H54 (cell line): ENCODE results near the gene ENO2.

Source experiments
- DNase-seq: peaks from one replicate; pipeline ENCODE4 v3.0.0; 2011; ENCODE audit warnings: low spot score, mixed read lengths; ENCODE audit not compliant: insufficient read length
- FAIRE-seq: peaks from 3 replicates; lab custom pipeline; 2011; peaks lifted over from hg19 to GRCh38; lab: Jason Lieb, UNC
- POLR2A ChIP-seq: IDR thresholded peaks from 2 replicates; pipeline ENCODE4 v1.6.1; 2011; ENCODE audit warnings: low read depth, mild to moderate bottlenecking, low read length

Gene ENO2

DNA sequence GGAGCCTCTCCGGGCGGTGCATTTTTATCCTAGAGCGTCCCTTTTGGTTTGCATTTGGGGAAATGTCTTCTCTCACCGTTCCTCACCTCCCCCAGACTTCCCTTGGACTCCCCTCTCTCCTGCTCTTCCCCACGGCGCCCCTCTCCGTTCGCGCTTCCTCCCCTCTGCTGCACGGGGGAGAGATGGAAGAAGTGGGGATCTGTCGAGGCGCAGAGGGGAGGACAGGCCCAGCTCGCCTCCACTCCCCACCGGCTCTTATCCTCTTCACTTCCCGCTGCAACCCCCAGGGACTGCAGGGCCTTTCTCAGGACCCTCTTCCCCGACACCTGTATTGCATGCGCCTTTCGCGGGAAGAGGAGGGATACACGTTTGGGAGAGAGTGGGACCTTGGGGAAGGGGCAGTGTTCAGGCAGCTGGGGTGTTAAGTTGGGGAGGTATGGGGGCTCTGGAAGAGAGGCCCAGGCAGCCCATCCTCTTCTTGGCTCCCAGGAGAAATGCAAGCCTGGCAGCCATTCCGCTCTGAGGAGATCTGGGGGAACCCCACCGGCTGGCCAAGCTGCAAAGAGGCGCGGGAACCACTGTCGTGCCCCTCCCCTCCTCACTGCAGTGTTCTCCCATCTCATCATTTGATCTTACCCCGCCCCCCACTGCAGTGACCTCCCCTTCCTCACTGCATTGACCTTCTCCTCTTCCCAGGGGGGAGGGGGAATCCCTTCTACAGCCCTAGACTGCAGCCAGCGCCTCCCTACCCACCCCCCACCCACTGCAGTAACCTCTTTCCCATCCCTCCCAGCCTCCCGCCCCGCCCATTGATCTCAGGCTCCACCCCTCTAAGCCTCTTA, 788 bp downstream of the ENO2 start:
- FAIRE-seq (no peak), DNase-seq (no peak)
- TF ChIP-seq POLR2A = no peak

DNA sequence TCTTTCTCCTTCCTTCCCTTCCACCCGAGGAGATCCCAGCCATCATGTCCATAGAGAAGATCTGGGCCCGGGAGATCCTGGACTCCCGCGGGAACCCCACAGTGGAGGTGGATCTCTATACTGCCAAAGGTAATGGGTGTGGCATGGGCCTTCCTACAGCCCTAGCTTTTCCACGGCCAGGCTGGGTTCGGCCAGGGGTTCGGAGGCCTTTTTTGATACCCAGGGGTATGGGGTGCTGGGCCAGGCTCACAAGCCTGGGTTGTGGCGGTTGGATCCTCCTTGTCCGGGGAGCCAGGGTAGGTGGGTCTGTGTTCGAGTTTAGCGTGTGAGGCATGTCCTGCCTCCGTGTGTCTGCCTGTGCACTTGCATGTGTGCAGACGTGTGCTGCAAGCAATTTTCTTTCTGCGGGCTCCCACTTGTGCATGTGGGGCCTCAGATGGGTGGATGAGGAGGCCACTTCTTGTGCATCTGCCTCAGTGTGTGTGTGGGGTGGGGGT, 1.5 kb downstream of the ENO2 start:
- no peak for DNase-seq
- no peak for TF ChIP-seq POLR2A
- no peak for FAIRE-seq

DNA sequence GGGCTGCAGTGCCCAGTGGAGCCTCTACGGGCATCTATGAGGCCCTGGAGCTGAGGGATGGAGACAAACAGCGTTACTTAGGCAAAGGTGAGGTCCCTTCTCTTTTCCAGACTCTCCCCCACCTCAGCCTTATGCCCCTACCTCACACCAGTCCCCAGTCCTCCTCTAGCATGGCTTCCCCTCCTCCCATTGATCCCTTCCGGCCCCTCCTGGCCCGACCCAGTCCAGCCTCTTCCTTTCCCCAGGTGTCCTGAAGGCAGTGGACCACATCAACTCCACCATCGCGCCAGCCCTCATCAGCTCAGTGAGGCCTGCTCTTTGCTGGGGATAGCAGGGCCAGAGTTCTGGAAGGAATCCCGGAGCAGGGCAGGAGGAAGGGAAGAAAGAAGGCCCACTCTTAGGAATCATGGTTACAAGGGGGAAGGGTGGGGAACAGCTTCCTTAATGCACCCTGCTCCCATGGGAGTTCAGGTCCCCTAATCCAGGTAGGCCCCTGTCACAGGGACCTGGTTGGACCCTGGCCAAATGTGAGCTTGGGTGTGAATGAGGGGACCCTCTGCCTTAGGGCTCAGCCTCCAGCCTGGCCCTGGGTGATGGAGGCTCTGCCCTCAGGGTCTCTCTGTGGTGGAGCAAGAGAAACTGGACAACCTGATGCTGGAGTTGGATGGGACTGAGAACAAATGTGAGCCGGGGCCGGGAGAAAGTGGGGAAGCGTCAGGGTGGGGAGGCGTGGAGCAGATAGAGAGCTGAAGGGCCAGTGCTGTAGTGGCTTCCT, 2.2 kb downstream of the ENO2 start:
- DNase-seq (no peak), FAIRE-seq (no peak)
- TF ChIP-seq POLR2A = no peak

DNA sequence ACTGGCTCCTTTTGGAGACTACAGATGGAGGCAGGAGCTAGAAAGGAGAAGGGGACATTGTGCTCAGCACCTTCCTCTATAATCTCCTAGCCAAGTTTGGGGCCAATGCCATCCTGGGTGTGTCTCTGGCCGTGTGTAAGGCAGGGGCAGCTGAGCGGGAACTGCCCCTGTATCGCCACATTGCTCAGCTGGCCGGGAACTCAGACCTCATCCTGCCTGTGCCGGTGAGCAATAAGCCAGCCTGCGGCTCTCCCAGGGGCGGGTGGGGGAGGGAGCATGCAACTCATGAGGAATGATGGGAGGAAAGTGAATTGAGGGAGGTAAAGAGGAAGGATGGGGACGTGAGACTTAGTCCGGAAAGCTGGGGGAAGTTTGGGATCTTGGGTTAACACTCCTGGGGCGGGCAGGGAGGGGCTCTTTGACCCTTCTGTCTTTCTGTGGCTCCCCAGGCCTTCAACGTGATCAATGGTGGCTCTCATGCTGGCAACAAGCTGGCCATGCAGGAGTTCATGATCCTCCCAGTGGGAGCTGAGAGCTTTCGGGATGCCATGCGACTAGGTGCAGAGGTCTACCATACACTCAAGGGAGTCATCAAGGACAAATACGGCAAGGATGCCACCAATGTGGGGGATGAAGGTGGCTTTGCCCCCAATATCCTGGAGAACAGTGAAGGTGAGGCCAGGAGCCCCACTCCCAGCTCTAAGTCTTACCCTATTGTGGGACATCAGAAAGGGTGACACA, 3.3 kb downstream of the ENO2 start:
- DNase-seq (no peak), FAIRE-seq (no peak)
- no peak for TF ChIP-seq POLR2A

DNA sequence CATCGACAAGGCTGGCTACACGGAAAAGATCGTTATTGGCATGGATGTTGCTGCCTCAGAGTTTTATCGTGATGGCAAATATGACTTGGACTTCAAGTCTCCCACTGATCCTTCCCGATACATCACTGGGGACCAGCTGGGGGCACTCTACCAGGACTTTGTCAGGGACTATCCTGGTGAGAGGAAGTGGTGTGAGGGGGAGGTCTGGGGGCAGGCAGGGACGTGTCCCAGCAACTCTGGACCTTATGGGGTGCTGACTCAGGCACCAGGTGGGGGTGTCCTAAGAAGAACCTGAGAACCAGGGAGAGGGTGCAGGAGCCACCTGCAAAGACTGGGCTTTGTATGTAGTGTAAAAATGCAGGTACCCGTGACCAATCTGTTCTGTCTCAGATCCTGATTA, 5.2 kb downstream of the ENO2 start:
- no peak for TF ChIP-seq POLR2A
- DNase-seq (no peak), FAIRE-seq (no peak)

DNA sequence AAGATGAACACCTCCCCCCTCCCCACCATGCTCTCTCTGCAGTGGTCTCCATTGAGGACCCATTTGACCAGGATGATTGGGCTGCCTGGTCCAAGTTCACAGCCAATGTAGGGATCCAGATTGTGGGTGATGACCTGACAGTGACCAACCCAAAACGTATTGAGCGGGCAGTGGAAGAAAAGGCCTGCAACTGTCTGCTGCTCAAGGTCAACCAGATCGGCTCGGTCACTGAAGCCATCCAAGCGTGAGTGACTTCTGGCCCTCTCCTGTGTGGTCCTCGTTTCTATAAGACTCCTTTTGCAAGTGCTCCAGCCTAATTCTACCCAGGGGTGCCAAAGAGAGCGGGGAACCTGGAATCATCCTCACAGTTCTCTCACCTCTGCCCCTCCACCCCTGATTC, 7.2 kb downstream of the ENO2 start:
- FAIRE-seq = no peak
- DNase-seq = no peak
- TF ChIP-seq POLR2A = no peak

DNA sequence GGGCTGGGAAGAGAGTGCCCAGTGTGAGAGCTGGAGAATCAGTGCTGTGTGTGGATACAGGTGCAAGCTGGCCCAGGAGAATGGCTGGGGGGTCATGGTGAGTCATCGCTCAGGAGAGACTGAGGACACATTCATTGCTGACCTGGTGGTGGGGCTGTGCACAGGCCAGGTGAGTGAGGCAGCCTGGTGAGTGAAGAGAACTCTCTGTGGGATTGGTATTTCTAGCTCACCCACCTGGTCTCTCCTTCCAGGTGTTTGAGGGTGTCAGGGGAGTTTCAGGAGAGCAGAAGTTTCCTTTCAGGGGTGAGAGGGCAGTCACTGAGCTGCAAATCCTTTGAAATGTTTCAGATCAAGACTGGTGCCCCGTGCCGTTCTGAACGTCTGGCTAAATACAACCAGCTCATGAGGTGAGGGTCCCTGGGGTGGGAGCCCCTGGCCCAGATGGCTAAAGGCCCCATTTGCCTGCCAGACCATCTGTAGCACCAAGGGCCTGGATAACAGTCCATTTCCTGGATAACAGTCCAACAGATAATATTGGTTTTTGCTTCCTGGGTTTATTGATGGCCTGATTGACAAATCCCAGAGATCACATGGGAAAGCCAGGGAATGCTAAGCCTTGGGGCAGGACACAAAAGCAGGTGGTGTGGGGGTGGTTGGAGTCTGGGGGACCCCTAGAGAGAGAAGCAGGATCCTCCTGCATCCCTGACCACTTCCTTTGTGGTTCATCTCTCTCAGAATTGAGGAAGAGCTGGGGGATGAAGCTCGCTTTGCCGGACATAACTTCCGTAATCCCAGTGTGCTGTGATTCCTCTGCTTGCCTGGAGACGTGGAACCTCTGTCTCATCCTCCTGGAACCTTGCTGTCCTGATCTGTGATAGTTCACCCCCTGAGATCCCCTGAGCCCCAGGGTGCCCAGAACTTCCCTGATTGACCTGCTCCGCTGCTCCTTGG, 7.9 kb downstream of the ENO2 start:
- DNase-seq (no peak), FAIRE-seq (no peak)
- TF ChIP-seq POLR2A = no peak

DNA sequence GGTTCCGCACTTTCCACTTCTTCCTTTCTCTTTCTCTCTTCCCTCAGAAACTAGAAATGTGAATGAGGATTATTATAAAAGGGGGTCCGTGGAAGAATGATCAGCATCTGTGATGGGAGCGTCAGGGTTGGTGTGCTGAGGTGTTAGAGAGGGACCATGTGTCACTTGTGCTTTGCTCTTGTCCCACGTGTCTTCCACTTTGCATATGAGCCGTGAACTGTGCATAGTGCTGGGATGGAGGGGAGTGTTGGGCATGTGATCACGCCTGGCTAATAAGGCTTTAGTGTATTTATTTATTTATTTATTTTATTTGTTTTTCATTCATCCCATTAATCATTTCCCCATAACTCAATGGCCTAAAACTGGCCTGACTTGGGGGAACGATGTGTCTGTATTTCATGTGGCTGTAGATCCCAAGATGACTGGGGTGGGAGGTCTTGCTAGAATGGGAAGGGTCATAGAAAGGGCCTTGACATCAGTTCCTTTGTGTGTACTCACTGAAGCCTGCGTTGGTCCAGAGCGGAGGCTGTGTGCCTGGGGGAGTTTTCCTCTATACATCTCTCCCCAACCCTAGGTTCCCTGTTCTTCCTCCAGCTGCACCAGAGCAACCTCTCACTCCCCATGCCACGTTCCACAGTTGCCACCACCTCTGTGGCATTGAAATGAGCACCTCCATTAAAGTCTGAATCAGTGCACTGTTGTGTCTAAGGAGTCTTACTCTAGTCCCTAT, 8.8 kb downstream of the ENO2 start:
- TF ChIP-seq POLR2A = no peak
- FAIRE-seq = no peak

DNA sequence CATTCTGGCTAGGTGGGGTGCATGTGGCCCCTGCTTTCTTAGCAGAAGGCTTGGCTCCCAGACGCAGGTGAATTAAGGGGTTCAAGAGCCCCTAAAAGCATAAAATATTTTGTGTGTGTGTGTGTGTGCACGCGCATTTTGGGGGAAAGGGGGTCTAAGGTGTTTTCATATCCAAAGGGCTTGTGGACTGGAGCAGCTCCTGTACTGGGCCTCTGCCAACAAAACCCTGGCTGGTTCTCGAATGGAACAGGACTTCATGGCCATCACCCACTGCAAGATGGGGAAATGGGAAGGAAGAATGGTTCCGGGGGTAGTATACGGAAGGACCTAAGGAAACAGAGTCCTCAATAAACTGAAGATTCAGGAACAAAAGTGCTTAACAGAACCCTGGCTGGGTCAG, 9.5 kb downstream of the ENO2 start:
- DNase-seq (no peak), FAIRE-seq (no peak)
- TF ChIP-seq POLR2A = no peak

More for the DNA sequence above, 8.8 kb downstream of the ENO2 start:
- DNase-seq = no peak

DNA sequence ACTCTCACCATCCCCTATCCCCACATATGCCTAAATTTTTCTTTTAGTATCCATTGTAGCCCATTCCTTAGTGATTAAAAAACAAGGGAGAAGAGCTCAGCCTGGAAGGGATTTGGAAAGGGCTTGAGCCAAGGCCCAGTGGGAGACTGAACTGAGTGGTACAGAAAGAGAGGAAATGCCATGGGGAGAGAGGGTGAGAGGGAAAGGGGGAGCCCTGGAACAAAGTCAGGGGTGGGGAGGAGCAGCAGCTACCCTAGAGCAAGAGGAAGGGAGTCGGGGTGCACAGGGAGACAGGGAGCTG, 10.8 kb downstream of the ENO2 start:
- DNase-seq (no peak), FAIRE-seq (no peak)
- TF ChIP-seq POLR2A = peak; percentile 34; the same call in 1 of the 2 replicates

DNA sequence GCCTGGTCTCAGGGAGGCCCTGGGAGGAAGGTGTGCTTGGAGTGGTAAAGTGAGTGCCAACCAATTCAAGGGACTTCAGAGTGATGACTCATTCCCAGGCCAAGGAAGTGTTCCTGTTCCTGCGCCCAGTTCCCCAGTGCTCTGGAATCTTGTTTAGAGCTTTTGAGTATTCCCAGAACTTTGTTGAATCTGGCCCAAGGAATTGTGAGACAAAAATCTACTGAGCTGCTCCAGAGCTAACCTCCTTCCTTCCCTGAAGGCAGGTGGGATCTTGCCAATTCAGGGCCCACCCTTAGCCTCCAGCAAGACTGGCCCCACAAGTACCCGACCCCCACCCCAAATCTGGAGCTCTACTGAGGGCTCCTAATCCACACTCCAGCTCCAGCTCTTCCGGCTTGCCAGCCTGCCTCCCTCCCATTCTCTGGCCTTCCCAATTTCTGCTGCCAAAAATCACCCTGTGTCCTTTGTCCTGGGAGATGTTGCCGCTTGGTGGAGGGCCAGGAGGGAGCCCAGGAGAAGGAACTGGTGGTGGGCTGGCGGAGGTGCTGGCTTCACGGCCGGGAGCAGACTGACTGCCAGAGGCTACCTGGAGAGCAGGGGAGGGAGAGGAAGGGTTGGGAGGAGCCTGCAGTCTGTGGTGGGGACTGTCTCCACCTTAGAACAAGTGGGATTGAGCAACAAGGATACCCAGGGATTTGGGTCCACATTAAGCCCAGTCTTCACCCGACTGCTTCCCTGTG, 11.3 kb downstream of the ENO2 start:
- DNase-seq = peak; percentile 89
- peak; percentile 36 for TF ChIP-seq POLR2A
- peak; percentile 79 for FAIRE-seq
